Measurements from ENCODE around the gene CDCA3. TPM values are rescaled to one million over a fixed set of nuclear protein-coding genes. Genes with fewer than 3 reads are reported as not detected.
A peak's percentile ranks its signal among the peaks of the same experiment; 100 is the strongest.

The CDCA3 gene
- total RNA-seq, 1 experiment from 2014 or later, result 107 TPM

DNA sequence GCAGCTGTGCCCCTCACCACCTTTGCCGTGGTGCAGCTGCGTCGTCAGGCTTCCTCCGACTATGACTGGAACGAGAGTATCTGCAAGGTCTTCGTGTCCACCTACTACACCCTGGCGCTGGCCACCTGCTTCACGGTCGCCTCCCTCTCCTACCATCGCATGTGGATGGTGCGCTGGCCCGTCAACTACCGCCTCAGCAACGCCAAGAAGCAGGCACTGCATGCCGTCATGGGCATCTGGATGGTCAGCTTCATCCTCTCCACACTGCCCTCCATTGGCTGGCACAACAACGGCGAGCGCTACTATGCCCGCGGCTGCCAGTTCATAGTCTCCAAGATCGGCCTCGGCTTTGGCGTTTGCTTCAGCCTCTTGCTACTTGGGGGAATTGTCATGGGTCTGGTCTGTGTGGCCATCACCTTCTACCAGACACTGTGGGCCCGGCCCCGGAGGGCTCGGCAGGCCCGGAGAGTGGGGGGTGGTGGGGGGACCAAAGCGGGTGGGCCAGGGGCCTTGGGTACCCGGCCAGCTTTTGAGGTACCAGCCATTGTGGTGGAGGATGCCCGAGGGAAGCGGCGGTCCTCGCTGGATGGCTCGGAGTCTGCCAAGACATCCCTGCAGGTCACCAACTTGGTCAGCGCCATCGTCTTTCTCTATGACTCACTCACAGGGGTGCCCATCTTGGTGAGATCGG, 26.9 kb downstream of the CDCA3 start:
- peaks cover 37% of the 10 kb centered on the region for H3K4me1 ChIP-seq (ENCODE audit: insufficient read depth, low read length, poor library complexity, severe bottlenecking)
- no peaks in the 10 kb centered on the region for H3K9me3 ChIP-seq (ENCODE audit: low read depth, low read length, poor library complexity, severe bottlenecking)
- no peak overlapping the region for H3K27ac ChIP-seq (ENCODE audit: low read depth, low read length, poor library complexity, severe bottlenecking)
- ChIA-PET CTCF (interaction anchor here (0.6 to 1.0 kb wide), 3 partner anchors 30 to 71 kb away, joined by 3 to 6 read pairs (median 4); partner anchors contain the start of gene MLF2), POLR2A (ENCODE audit: low non-redundant PET) (no interaction called here)
- H3K36me3 ChIP-seq (ENCODE audit: insufficient read depth, low read length, poor library complexity, severe bottlenecking), result no peaks in the 10 kb centered on the region
- no TSS peak for BruUV-seq (replicated peaks)
- no peak overlapping the region for H3K4me3 ChIP-seq (ENCODE audit: low read depth, low read length, poor library complexity, severe bottlenecking)
- intact Hi-C loops (cut with micrococcal nuclease; ENCODE audit: unreplicated experiment), result no loop called here
- H3K27me3 ChIP-seq (replicated peaks; ENCODE audit: insufficient read depth, low read depth, low read length, poor library complexity), result no peaks in the 10 kb centered on the region
- DNase-seq (ENCODE audit: low spot score), result no peak
- TF ChIP-seq, protein P1, sequence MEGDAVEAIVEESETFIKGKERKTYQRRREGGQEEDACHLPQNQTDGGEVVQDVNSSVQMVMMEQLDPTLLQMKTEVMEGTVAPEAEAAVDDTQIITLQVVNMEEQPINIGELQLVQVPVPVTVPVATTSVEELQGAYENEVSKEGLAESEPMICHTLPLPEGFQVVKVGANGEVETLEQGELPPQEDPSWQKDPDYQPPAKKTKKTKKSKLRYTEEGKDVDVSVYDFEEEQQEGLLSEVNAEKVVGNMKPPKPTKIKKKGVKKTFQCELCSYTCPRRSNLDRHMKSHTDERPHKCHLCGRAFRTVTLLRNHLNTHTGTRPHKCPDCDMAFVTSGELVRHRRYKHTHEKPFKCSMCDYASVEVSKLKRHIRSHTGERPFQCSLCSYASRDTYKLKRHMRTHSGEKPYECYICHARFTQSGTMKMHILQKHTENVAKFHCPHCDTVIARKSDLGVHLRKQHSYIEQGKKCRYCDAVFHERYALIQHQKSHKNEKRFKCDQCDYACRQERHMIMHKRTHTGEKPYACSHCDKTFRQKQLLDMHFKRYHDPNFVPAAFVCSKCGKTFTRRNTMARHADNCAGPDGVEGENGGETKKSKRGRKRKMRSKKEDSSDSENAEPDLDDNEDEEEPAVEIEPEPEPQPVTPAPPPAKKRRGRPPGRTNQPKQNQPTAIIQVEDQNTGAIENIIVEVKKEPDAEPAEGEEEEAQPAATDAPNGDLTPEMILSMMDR (conservative IDR thresholded peaks at IDR 0.05; ENCODE audit: low read depth, low read length), result no peak
- no peak for TF ChIP-seq EZH2 (IDR thresholded peaks at IDR 0.05; ENCODE audit: borderline replicate concordance, low read depth, low read length, poor library complexity, severe bottlenecking)

DNA sequence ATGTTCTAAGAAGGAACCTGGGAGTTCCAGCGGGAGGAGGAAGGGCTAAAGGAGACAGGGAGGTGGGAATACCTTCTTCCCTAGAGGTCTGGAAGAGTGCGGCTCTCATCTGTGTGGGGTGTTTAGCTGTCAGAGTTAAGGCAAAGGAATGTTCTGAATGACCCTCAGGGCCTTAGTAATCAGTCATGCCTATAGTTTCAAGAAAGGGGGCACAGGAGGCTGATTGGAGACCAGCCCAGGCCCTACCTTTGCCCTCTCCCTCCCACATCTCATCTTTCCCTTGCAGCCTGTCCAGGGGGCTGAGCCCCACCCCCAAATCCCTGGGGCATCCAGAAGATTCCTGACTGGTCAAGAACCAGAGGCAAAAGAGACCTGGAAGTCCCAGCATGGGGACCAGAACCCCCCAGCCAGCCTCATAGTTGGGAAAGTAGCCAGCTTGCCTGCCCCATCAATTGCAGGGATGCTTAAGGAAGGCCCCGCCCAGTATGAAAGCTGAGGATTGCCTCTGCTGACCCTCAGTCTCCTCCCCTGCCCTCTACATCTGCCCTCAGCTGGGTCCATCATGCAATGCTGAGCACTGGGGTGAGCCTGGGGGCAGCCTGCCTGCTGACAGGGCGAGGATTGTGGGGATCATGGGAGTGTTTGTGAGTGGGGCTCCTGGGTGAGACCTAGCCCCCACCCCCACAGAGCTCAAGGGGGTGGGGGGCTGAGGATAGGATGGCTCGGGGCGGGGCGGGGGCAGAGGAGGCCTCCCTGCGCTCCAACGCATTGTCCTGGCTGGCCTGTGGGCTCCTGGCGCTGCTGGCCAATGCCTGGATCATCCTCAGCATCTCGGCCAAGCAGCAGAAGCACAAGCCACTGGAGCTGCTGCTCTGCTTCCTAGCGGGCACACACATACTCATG, 27.7 kb downstream of the CDCA3 start:
- no peak for DNase-seq (ENCODE audit: low spot score)
- intact Hi-C loops (cut with micrococcal nuclease; ENCODE audit: unreplicated experiment), result no loop called here
- no TSS peak for BruUV-seq (replicated peaks)
- H3K9me3 ChIP-seq (ENCODE audit: low read depth, low read length, poor library complexity, severe bottlenecking), result no peaks in the 10 kb centered on the region
- H3K36me3 ChIP-seq (ENCODE audit: insufficient read depth, low read length, poor library complexity, severe bottlenecking), result no peaks in the 10 kb centered on the region
- ChIA-PET CTCF (interaction anchor here (0.6 kb wide), 1 partner anchor 30 kb away, joined by 4 read pairs; no protein-coding TSS in a partner anchor), POLR2A (ENCODE audit: low non-redundant PET) (no interaction called here)
- no peak overlapping the region for H3K4me3 ChIP-seq (ENCODE audit: low read depth, low read length, poor library complexity, severe bottlenecking)
- H3K27ac ChIP-seq (ENCODE audit: low read depth, low read length, poor library complexity, severe bottlenecking), result no peak overlapping the region
- TF ChIP-seq, protein P1 (conservative IDR thresholded peaks at IDR 0.05; ENCODE audit: low read depth, low read length), result no peak
- no peak for TF ChIP-seq EZH2 (IDR thresholded peaks at IDR 0.05; ENCODE audit: borderline replicate concordance, low read depth, low read length, poor library complexity, severe bottlenecking)
- no peaks in the 10 kb centered on the region for H3K27me3 ChIP-seq (replicated peaks; ENCODE audit: insufficient read depth, low read depth, low read length, poor library complexity)
- H3K4me1 ChIP-seq (ENCODE audit: insufficient read depth, low read length, poor library complexity, severe bottlenecking), result peaks cover 37% of the 10 kb centered on the region

DNA sequence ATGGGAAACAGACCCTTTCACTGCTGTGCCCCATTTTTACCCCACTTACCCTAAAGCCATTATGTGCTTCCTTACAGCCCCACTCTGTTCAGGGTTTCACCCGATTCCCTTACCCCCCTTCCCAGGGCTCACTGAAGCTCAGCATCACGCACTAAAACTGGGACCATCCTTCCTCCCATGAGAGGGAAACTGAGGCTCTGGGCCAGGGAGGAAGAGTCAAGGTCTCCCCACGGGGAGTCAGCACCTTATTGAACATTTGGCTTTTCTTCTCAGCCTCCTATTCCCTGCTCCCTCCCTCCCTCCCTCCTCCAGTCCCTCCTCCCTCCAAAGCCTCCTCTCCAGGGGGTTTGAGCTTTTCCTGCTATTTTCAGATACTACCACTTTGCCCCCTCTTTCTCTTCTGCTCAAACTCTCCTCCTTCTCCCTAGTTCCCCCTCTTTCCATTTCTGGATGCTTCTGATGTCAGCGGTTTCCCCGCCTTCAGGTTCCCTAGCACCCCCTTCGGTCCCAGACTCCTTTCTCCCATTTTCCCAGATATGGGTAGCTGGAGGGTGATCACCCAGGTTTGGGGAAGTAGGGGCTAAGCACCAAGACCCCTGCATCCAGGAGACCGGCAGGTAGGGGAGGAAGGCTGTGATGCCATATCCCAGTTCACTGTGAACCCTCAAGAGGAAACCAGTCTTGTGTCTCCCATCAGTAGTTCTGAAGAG, 28.5 kb downstream of the CDCA3 start:
- no peaks in the 10 kb centered on the region for H3K9me3 ChIP-seq (ENCODE audit: low read depth, low read length, poor library complexity, severe bottlenecking)
- no TSS peak for BruUV-seq (replicated peaks)
- H3K4me3 ChIP-seq (ENCODE audit: low read depth, low read length, poor library complexity, severe bottlenecking), result peak overlapping the region; percentile 62
- DNase-seq (ENCODE audit: low spot score), result no peak
- H3K27me3 ChIP-seq (replicated peaks; ENCODE audit: insufficient read depth, low read depth, low read length, poor library complexity), result no peaks in the 10 kb centered on the region
- no peak for TF ChIP-seq EZH2 (IDR thresholded peaks at IDR 0.05; ENCODE audit: borderline replicate concordance, low read depth, low read length, poor library complexity, severe bottlenecking)
- TF ChIP-seq, protein P1 (conservative IDR thresholded peaks at IDR 0.05; ENCODE audit: low read depth, low read length), result no peak
- intact Hi-C loops (cut with micrococcal nuclease; ENCODE audit: unreplicated experiment), result no loop called here
- peaks cover 37% of the 10 kb centered on the region for H3K4me1 ChIP-seq (ENCODE audit: insufficient read depth, low read length, poor library complexity, severe bottlenecking)
- ChIA-PET CTCF (interaction anchor here (1.9 kb wide), 1 partner anchor 70 kb away, joined by 6 read pairs; the partner anchor contains the start of gene MLF2), POLR2A (ENCODE audit: low non-redundant PET) (interaction anchor here (0.6 kb wide), 2 partner anchors 69 to 105 kb away, joined by 3 to 4 read pairs; no protein-coding TSS in a partner anchor)
- H3K27ac ChIP-seq (ENCODE audit: low read depth, low read length, poor library complexity, severe bottlenecking), result peak overlapping the region; percentile 69
- H3K36me3 ChIP-seq (ENCODE audit: insufficient read depth, low read length, poor library complexity, severe bottlenecking), result no peaks in the 10 kb centered on the region
